HS-5 (cell line): Measurements from ENCODE around the gene USF2.

Source experiments
- DNase-seq: peaks from one replicate; pipeline ENCODE4 v3.0.0-alpha.2; 2012; ENCODE audit warnings: low read depth

USF2 gene

GRCh38 chr19:35246466-35247092 is 22.2 kb upstream of the USF2 start:
- no peak for DNase-seq

- no peak for DNase-seq
Observed at GRCh38 chr19:35247526-35248309, 21.0 kb upstream of the USF2 start.

GRCh38 chr19:35248310-35249145 is 20.2 kb upstream of the USF2 start, which contains the start of gene LSR:
LSR (plus strand) TSS chr19:35249002; CDS start chr19:35249023, 21 bp downstream.
- DNase-seq: no peak

GRCh38 chr19:35249146-35249847 is 19.5 kb upstream of the USF2 start:
- no peak for DNase-seq

- no peak for DNase-seq
Observed at GRCh38 chr19:35249848-35250711, 18.7 kb upstream of the USF2 start.

- no peak for DNase-seq
Observed at GRCh38 chr19:35251456-35251855, 17.3 kb upstream of the USF2 start.

- DNase-seq: no peak
Observed at GRCh38 chr19:35253316-35254286, 15.2 kb upstream of the USF2 start.

- no peak for DNase-seq
Observed at GRCh38 chr19:35254341-35255297, 14.1 kb upstream of the USF2 start.

GRCh38 chr19:35256566-35256965 is 12.2 kb upstream of the USF2 start:
- no peak for DNase-seq

GRCh38 chr19:35257113-35257461 is 11.7 kb upstream of the USF2 start:
- DNase-seq: no peak

- DNase-seq: no peak
Observed at GRCh38 chr19:35260694-35261304, 8.0 kb upstream of the USF2 start.

GRCh38 chr19:35261356-35262100 is 7.2 kb upstream of the USF2 start:
- DNase-seq: no peak

- DNase-seq: no peak
Observed at GRCh38 chr19:35262101-35262761, 6.5 kb upstream of the USF2 start.

GRCh38 chr19:35264268-35265125 is 4.3 kb upstream of the USF2 start:
- no peak for DNase-seq

- DNase-seq: no peak
Observed at GRCh38 chr19:35265126-35265899, 3.4 kb upstream of the USF2 start.
